ENCODE results near the gene GSDME.

DNA sequence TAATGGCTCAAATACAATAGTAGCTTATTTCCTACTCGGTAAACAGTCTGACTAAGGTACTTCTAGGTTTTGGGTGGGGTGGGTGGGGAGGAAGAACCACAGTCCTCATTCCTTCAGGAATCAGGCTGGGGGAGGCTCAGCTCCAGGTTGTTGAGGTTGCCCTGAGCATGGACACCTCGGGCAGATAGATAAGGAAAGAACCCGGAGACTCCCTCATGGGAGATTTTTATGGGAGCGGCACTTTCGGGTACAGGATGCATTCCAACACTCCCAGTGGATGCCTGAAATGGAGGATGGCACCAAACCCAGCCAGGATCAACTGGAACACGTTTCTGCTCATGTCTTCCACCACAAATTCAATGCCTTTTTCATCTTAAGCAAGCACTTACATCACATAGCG lies 5.5 kb upstream of the GSDME start:
- TF ChIP-seq, protein P1, sequence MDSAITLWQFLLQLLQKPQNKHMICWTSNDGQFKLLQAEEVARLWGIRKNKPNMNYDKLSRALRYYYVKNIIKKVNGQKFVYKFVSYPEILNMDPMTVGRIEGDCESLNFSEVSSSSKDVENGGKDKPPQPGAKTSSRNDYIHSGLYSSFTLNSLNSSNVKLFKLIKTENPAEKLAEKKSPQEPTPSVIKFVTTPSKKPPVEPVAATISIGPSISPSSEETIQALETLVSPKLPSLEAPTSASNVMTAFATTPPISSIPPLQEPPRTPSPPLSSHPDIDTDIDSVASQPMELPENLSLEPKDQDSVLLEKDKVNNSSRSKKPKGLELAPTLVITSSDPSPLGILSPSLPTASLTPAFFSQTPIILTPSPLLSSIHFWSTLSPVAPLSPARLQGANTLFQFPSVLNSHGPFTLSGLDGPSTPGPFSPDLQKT (IDR thresholded peaks at IDR 0.05; ENCODE audit: borderline replicate concordance, low read depth, low read length) = no peak
- TF ChIP-seq, protein P2, sequence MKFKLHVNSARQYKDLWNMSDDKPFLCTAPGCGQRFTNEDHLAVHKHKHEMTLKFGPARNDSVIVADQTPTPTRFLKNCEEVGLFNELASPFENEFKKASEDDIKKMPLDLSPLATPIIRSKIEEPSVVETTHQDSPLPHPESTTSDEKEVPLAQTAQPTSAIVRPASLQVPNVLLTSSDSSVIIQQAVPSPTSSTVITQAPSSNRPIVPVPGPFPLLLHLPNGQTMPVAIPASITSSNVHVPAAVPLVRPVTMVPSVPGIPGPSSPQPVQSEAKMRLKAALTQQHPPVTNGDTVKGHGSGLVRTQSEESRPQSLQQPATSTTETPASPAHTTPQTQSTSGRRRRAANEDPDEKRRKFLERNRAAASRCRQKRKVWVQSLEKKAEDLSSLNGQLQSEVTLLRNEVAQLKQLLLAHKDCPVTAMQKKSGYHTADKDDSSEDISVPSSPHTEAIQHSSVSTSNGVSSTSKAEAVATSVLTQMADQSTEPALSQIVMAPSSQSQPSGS (tag by site-specific recombination; IDR thresholded peaks at IDR 0.05; ENCODE audit: low read depth) = no peak
- no peak for TF ChIP-seq ZBTB17 (tag by site-specific recombination; IDR thresholded peaks at IDR 0.05)
- TF ChIP-seq BCL11A (tag by site-specific recombination; IDR thresholded peaks at IDR 0.05; ENCODE audit: low read depth) = no peak
- TF ChIP-seq, protein P3, sequence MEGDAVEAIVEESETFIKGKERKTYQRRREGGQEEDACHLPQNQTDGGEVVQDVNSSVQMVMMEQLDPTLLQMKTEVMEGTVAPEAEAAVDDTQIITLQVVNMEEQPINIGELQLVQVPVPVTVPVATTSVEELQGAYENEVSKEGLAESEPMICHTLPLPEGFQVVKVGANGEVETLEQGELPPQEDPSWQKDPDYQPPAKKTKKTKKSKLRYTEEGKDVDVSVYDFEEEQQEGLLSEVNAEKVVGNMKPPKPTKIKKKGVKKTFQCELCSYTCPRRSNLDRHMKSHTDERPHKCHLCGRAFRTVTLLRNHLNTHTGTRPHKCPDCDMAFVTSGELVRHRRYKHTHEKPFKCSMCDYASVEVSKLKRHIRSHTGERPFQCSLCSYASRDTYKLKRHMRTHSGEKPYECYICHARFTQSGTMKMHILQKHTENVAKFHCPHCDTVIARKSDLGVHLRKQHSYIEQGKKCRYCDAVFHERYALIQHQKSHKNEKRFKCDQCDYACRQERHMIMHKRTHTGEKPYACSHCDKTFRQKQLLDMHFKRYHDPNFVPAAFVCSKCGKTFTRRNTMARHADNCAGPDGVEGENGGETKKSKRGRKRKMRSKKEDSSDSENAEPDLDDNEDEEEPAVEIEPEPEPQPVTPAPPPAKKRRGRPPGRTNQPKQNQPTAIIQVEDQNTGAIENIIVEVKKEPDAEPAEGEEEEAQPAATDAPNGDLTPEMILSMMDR (tag by site-specific recombination; IDR thresholded peaks at IDR 0.05) = no peak
- TF ChIP-seq, protein P4, sequence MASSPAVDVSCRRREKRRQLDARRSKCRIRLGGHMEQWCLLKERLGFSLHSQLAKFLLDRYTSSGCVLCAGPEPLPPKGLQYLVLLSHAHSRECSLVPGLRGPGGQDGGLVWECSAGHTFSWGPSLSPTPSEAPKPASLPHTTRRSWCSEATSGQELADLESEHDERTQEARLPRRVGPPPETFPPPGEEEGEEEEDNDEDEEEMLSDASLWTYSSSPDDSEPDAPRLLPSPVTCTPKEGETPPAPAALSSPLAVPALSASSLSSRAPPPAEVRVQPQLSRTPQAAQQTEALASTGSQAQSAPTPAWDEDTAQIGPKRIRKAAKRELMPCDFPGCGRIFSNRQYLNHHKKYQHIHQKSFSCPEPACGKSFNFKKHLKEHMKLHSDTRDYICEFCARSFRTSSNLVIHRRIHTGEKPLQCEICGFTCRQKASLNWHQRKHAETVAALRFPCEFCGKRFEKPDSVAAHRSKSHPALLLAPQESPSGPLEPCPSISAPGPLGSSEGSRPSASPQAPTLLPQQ (tag by site-specific recombination; IDR thresholded peaks at IDR 0.05) = no peak
- TF ChIP-seq, protein P5, sequence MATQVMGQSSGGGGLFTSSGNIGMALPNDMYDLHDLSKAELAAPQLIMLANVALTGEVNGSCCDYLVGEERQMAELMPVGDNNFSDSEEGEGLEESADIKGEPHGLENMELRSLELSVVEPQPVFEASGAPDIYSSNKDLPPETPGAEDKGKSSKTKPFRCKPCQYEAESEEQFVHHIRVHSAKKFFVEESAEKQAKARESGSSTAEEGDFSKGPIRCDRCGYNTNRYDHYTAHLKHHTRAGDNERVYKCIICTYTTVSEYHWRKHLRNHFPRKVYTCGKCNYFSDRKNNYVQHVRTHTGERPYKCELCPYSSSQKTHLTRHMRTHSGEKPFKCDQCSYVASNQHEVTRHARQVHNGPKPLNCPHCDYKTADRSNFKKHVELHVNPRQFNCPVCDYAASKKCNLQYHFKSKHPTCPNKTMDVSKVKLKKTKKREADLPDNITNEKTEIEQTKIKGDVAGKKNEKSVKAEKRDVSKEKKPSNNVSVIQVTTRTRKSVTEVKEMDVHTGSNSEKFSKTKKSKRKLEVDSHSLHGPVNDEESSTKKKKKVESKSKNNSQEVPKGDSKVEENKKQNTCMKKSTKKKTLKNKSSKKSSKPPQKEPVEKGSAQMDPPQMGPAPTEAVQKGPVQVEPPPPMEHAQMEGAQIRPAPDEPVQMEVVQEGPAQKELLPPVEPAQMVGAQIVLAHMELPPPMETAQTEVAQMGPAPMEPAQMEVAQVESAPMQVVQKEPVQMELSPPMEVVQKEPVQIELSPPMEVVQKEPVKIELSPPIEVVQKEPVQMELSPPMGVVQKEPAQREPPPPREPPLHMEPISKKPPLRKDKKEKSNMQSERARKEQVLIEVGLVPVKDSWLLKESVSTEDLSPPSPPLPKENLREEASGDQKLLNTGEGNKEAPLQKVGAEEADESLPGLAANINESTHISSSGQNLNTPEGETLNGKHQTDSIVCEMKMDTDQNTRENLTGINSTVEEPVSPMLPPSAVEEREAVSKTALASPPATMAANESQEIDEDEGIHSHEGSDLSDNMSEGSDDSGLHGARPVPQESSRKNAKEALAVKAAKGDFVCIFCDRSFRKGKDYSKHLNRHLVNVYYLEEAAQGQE (tag by site-specific recombination; IDR thresholded peaks at IDR 0.05) = no peak
- TF ChIP-seq ZNF174 (tag by site-specific recombination; IDR thresholded peaks at IDR 0.05) = no peak
- TF ChIP-seq, protein P6, sequence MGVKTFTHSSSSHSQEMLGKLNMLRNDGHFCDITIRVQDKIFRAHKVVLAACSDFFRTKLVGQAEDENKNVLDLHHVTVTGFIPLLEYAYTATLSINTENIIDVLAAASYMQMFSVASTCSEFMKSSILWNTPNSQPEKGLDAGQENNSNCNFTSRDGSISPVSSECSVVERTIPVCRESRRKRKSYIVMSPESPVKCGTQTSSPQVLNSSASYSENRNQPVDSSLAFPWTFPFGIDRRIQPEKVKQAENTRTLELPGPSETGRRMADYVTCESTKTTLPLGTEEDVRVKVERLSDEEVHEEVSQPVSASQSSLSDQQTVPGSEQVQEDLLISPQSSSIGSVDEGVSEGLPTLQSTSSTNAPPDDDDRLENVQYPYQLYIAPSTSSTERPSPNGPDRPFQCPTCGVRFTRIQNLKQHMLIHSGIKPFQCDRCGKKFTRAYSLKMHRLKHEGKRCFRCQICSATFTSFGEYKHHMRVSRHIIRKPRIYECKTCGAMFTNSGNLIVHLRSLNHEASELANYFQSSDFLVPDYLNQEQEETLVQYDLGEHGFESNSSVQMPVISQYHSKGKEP (tag by site-specific recombination; IDR thresholded peaks at IDR 0.05) = no peak
- TF ChIP-seq ZNF24 (tag by site-specific recombination; IDR thresholded peaks at IDR 0.05) = no peak
- no peak for TF ChIP-seq ZBTB21 (tag by site-specific recombination; IDR thresholded peaks at IDR 0.05)
- TF ChIP-seq, protein P7, sequence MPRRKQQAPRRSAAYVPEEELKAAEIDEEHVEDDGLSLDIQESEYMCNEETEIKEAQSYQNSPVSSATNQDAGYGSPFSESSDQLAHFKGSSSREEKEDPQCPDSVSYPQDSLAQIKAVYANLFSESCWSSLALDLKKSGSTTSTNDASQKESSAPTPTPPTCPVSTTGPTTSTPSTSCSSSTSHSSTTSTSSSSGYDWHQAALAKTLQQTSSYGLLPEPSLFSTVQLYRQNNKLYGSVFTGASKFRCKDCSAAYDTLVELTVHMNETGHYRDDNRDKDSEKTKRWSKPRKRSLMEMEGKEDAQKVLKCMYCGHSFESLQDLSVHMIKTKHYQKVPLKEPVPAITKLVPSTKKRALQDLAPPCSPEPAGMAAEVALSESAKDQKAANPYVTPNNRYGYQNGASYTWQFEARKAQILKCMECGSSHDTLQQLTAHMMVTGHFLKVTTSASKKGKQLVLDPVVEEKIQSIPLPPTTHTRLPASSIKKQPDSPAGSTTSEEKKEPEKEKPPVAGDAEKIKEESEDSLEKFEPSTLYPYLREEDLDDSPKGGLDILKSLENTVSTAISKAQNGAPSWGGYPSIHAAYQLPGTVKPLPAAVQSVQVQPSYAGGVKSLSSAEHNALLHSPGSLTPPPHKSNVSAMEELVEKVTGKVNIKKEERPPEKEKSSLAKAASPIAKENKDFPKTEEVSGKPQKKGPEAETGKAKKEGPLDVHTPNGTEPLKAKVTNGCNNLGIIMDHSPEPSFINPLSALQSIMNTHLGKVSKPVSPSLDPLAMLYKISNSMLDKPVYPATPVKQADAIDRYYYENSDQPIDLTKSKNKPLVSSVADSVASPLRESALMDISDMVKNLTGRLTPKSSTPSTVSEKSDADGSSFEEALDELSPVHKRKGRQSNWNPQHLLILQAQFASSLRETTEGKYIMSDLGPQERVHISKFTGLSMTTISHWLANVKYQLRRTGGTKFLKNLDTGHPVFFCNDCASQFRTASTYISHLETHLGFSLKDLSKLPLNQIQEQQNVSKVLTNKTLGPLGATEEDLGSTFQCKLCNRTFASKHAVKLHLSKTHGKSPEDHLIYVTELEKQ (tag by site-specific recombination; IDR thresholded peaks at IDR 0.05; ENCODE audit: borderline replicate concordance) = no peak

Data from HEK293 (cell line).